PC-3 (cell line): ENCODE results near the gene IQCK. TPM values are rescaled to one million over a fixed set of nuclear protein-coding genes. Genes with fewer than 3 reads are reported as not detected.

Source experiments
- ATAC-seq: fragments of 200-7000 bp; cut with Tn5 transposase; 2 replicates; pipeline ENCODE4 v1.9.1; 2020; ENCODE audit warnings: mild to moderate bottlenecking, moderate library complexity
- BruUV-seq: library from RNA; stranded (reverse); fragments of 400-500 nt; replicated peaks from 2 replicates; lab custom pipeline; 2021; lab: Mats Ljungman, UMichigan
- CTCF ChIA-PET: fragments of 300-600 bp; sonication (Branson Sonifier 250); formaldehyde crosslinking; loops from one replicate; lab custom pipeline; 2022; ENCODE audit warnings: antibody characterized with exemption; lab: Charles Lee
- POLR2A ChIA-PET: fragments of 300-600 bp; sonication (Branson Sonifier 250); formaldehyde crosslinking; loops from one replicate; lab custom pipeline; 2022; ENCODE audit warnings: antibody characterized with exemption; ENCODE audit not compliant: unreplicated experiment; lab: Charles Lee
- DNase-seq: peaks from one replicate; pipeline ENCODE4 v3.0.0-alpha.2; 2015
- H2AFZ ChIP-seq: fragments of 300-600 bp; sonication (generic); 2 replicates; pipeline ENCODE4 v1.6.0; 2016; ENCODE audit warnings: antibody characterized with exemption, low read length
- H3F3A ChIP-seq: fragments of 300-600 bp; sonication (generic); one replicate; pipeline ENCODE4 v1.6.0; 2017; ENCODE audit warnings: antibody characterized with exemption, low read length, control low read depth, mild to moderate bottlenecking; ENCODE audit not compliant: unreplicated experiment
- H3K27ac ChIP-seq: fragments of 300-600 bp; sonication (generic); 2 replicates; pipeline ENCODE4 v1.5.1; 2016; ENCODE audit warnings: mild to moderate bottlenecking, low read length
- H3K27me3 ChIP-seq: fragments of 300-600 bp; sonication (generic); 2 replicates; pipeline ENCODE4 v1.6.1; 2016; ENCODE audit warnings: low read length, mixed read lengths
- H3K36me3 ChIP-seq: fragments of 300-600 bp; sonication (generic); 2 replicates; pipeline ENCODE4 v1.6.1; 2016; ENCODE audit warnings: low read depth, mixed run types, low read length, mixed read lengths
- H3K4me1 ChIP-seq: fragments of 300-600 bp; sonication (generic); 2 replicates; pipeline ENCODE4 v1.5.1; 2016; ENCODE audit warnings: low read length; ENCODE audit not compliant: insufficient read depth
- H3K4me2 ChIP-seq: fragments of 300-600 bp; sonication (generic); 2 replicates; pipeline ENCODE4 v1.6.0; 2016; ENCODE audit warnings: low read length
- H3K4me3 ChIP-seq: fragments of 300-600 bp; sonication (generic); 2 replicates; pipeline ENCODE4 v1.5.1; 2016; ENCODE audit warnings: mild to moderate bottlenecking, low read length, mixed read lengths
- H3K79me2 ChIP-seq: fragments of 300-600 bp; sonication (generic); 2 replicates; pipeline ENCODE4 v1.6.1; 2017; ENCODE audit warnings: low read length, mixed read lengths
- H3K9ac ChIP-seq: fragments of 300-600 bp; sonication (generic); 2 replicates; pipeline ENCODE4 v1.6.0; 2016; ENCODE audit warnings: mild to moderate bottlenecking, low read length
- H3K9me2 ChIP-seq: fragments of 300-600 bp; sonication (generic); replicated peaks from 2 replicates; pipeline ENCODE4 v1.6.1; 2016; ENCODE audit warnings: mixed run types, low read length, mixed read lengths
- H3K9me3 ChIP-seq: fragments of 300-600 bp; sonication (generic); 2 replicates; pipeline ENCODE4 v1.6.1; 2016; ENCODE audit warnings: low read length, mixed read lengths
- H4K20me1 ChIP-seq: fragments of 300-600 bp; sonication (generic); 2 replicates; pipeline ENCODE4 v1.6.1; 2016; ENCODE audit warnings: low read length, mixed read lengths
- EZH2 ChIP-seq: fragments of 300-600 bp; sonication (generic); IDR thresholded peaks from one replicate; pipeline ENCODE4 v1.6.1; 2017; ENCODE audit warnings: antibody characterized with exemption, mild to moderate bottlenecking, low read length; ENCODE audit not compliant: unreplicated experiment
- EZH2phosphoT487 ChIP-seq: fragments of 300-600 bp; sonication (generic); IDR thresholded peaks from 2 replicates; pipeline ENCODE4 v1.6.1; 2018; ENCODE audit warnings: mild to moderate bottlenecking, antibody characterized with exemption, low read length, borderline replicate concordance
- intact Hi-C: fragments of 100-400 bp; cut with micrococcal nuclease; formaldehyde crosslinking; loops from 2 replicates; pipeline ENCODE4 v1.9.0; 2023
- total RNA-seq: library from RNA; depleted of rRNA; stranded (reverse); fragments of >200 nt; gene quantifications from 2 replicates; pipeline ENCODE4 v1.2.3, GENCODE V29; 2014
- TF ChIP-seq, protein P1 (sequence below): fragments of 300-600 bp; sonication (generic); conservative IDR thresholded peaks from 2 replicates; pipeline ENCODE4 v1.5.1; 2017; ENCODE audit warnings: antibody characterized with exemption, low read depth, mild to moderate bottlenecking, low read length

Gene IQCK
- total RNA-seq, 1 experiment from 2014 or later = 8.9 TPM

DNA sequence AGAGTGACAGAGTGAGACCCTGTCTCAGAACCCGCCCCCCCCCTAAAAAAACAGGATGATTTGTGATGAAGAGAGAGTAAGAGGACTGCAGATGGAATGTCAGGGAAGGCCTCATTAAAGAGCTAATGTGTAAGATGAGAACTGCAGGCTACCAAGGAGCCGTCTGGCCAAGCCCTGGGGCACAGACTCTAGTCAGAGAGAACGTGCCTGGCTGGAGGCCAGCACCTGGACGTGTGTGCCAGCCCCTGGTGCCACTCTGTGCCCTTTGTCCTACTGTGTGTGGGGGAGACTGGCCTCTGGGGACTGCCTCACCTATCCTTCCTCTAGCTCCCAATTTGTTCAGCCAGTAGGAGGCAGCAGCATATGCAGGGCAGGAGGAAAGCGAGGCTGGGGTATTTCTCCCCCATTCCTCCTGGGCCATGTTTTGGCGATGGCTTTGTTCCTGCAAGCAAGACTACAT is 37.2 kb upstream of the IQCK start:
- H4K20me1 ChIP-seq = no peaks in the 10 kb centered on the region
- H3F3A ChIP-seq = no peaks in the 10 kb centered on the region
- no peaks in the 10 kb centered on the region for H3K9me3 ChIP-seq
- TF ChIP-seq, protein P1, sequence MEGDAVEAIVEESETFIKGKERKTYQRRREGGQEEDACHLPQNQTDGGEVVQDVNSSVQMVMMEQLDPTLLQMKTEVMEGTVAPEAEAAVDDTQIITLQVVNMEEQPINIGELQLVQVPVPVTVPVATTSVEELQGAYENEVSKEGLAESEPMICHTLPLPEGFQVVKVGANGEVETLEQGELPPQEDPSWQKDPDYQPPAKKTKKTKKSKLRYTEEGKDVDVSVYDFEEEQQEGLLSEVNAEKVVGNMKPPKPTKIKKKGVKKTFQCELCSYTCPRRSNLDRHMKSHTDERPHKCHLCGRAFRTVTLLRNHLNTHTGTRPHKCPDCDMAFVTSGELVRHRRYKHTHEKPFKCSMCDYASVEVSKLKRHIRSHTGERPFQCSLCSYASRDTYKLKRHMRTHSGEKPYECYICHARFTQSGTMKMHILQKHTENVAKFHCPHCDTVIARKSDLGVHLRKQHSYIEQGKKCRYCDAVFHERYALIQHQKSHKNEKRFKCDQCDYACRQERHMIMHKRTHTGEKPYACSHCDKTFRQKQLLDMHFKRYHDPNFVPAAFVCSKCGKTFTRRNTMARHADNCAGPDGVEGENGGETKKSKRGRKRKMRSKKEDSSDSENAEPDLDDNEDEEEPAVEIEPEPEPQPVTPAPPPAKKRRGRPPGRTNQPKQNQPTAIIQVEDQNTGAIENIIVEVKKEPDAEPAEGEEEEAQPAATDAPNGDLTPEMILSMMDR = peak; percentile 51; the same call in 1 of the 2 replicates
- TF ChIP-seq EZH2 (no peak), EZH2phosphoT487 (no peak)
- no peak overlapping the region for H3K9ac ChIP-seq
- H3K79me2 ChIP-seq = no peaks in the 10 kb centered on the region
- no peak overlapping the region for H3K4me3 ChIP-seq
- H3K4me2 ChIP-seq = no peak overlapping the region
- H3K27me3 ChIP-seq = no peaks in the 10 kb centered on the region
- intact Hi-C loops = no loop called here
- no peak overlapping the region for H2AFZ ChIP-seq
- H3K9me2 ChIP-seq = no peaks in the 10 kb centered on the region
- ChIA-PET POLR2A (no interaction called here), CTCF (interaction anchor here (0.6 kb wide), 1 partner anchor 207 kb away, joined by 5 read pairs; no protein-coding TSS in a partner anchor)
- H3K36me3 ChIP-seq = no peaks in the 10 kb centered on the region
- DNase-seq (peak; percentile 46), ATAC-seq (peak; percentile 22; the same call in 1 of the 2 replicates)
- H3K4me1 ChIP-seq = peaks cover 3% of the 10 kb centered on the region; the same call in 1 of the 2 replicates
- no peak overlapping the region for H3K27ac ChIP-seq
- BruUV-seq = no TSS peak

DNA sequence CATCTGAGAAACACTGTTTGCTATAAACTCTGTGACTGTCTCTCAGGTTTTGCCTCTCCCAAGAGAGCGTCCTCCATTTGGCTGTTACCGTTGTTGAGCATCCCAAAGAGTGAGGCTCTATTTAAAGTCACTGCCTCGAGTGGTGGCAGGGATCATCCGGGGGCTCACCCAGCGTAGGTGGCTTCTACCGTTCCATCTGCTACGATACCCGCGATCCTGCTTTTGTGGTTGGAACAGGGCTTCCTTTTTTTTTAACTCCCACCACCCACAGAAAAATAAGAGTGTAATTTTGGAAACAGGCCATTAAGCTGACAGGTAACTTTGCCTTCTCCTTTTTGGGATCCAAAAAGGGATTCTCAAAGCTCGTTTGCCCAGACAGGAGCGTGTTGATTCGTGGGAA is 36.4 kb upstream of the IQCK start:
- POLR2A ChIA-PET = no interaction called here
- TF ChIP-seq, protein P1 = no peak
- no peak for TF ChIP-seq EZH2
- no peak for TF ChIP-seq EZH2phosphoT487

DNA sequence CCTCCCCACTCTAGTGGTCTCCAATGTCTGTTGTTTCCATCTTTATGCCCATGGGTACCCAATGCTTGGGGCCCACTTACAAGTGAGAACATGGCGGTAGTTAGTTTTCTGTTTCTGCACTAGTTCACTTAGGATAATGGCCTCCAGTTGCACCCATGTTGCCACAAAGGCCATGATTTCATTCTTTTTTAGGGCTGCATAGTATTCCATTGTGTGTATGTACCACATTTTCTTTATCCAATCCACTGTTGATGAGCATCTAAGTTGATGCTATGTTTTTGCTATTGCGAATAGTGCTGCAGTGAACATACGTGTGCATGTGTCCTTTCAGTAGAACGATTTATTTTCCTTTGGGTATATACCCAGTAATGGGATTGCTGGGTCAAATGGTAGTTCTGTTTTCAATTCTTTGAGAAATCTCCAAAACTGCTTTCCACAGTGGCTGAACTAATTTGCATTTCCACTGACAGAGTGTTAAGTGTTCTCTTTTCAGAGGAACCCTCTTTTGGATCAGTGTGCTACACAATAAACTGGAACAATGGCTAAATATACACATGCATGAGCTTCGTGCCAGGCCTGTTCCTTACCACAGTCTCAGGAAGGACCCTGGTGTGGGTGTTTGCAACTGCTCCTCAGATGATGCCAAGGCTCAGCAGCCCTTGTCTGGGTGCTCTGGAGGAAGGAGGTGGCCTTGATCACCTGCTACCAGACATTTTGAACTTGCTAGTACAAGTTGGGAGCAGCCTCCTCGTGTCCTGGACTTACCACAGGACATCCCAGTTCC is 34.4 kb upstream of the IQCK start:
- Histone ChIP-seq H2AFZ (no peak overlapping the region), H3K9ac (no peak overlapping the region), H3F3A (no peaks in the 10 kb centered on the region), H3K36me3 (no peaks in the 10 kb centered on the region), H3K4me1 (peaks cover 3% of the 10 kb centered on the region; the same call in 1 of the 2 replicates), H3K9me2 (no peaks in the 10 kb centered on the region), H3K9me3 (no peaks in the 10 kb centered on the region), H3K79me2 (no peaks in the 10 kb centered on the region), H3K4me3 (no peak overlapping the region), H3K4me2 (no peak overlapping the region), H3K27ac (no peak overlapping the region), H3K27me3 (no peaks in the 10 kb centered on the region), H4K20me1 (no peaks in the 10 kb centered on the region)
- TF ChIP-seq EZH2phosphoT487 = no peak
- no peak for TF ChIP-seq EZH2
- TF ChIP-seq, protein P1 = no peak
- ChIA-PET POLR2A (no interaction called here), CTCF (no interaction called here)
- no peak for ATAC-seq
- intact Hi-C loops = no loop called here
- BruUV-seq = no TSS peak
- no peak for DNase-seq

More for the DNA sequence above, 36.4 kb upstream of the IQCK start:
- Histone ChIP-seq H3K4me3 (no peak overlapping the region), H3K4me1 (peaks cover 3% of the 10 kb centered on the region; the same call in 1 of the 2 replicates), H3K9me3 (no peaks in the 10 kb centered on the region), H3F3A (no peaks in the 10 kb centered on the region), H2AFZ (no peak overlapping the region), H3K9me2 (no peaks in the 10 kb centered on the region), H3K36me3 (no peaks in the 10 kb centered on the region), H3K9ac (no peak overlapping the region), H3K27ac (no peak overlapping the region), H3K4me2 (no peak overlapping the region), H4K20me1 (no peaks in the 10 kb centered on the region), H3K27me3 (no peaks in the 10 kb centered on the region), H3K79me2 (no peaks in the 10 kb centered on the region)
- DNase-seq = no peak
- no TSS peak for BruUV-seq
- CTCF ChIA-PET = interaction anchor here (0.6 kb wide), 1 partner anchor 502 kb away, joined by 3 read pairs; no protein-coding TSS in a partner anchor
- intact Hi-C loops = no loop called here
- no peak for ATAC-seq
